Ovary (tissue), 3 donors: Measurements from ENCODE around the gene COPS9.

Experiments
- EP300 ChIP-seq: sonication (generic); formaldehyde crosslinking; IDR thresholded peaks from one replicate; pipeline ENCODE4 v1.6.1; 2017; ENCODE audit warnings: antibody characterized with exemption
- POLR2A ChIP-seq: fragments of 450-650 bp; IDR thresholded peaks from one replicate; pipeline ENCODE4 v1.6.1; 2017; ENCODE audit warnings: antibody characterized with exemption, mild to moderate bottlenecking, moderate library complexity
- TF ChIP-seq, protein P1 (sequence below), 3 donors: fragments of 450-650 bp in 2 of 3; fragments of 200-600 bp in 1 of 3; IDR thresholded peaks; one replicate each; pipeline versions ENCODE4 v1.5.1 to v1.8.0; 2016 to 2022; ENCODE audit warnings: antibody characterized with exemption in 3 of 3, mild to moderate bottlenecking in 1 of 3
- donor health status: DM: no; HTN: no; CAD: no.

- TF ChIP-seq POLR2A (no peak), EP300 (no peak)
- TF ChIP-seq, protein P1, sequence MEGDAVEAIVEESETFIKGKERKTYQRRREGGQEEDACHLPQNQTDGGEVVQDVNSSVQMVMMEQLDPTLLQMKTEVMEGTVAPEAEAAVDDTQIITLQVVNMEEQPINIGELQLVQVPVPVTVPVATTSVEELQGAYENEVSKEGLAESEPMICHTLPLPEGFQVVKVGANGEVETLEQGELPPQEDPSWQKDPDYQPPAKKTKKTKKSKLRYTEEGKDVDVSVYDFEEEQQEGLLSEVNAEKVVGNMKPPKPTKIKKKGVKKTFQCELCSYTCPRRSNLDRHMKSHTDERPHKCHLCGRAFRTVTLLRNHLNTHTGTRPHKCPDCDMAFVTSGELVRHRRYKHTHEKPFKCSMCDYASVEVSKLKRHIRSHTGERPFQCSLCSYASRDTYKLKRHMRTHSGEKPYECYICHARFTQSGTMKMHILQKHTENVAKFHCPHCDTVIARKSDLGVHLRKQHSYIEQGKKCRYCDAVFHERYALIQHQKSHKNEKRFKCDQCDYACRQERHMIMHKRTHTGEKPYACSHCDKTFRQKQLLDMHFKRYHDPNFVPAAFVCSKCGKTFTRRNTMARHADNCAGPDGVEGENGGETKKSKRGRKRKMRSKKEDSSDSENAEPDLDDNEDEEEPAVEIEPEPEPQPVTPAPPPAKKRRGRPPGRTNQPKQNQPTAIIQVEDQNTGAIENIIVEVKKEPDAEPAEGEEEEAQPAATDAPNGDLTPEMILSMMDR (IDR thresholded peaks at IDR 0.05), result no peak
Observed at GRCh38 chr2:240168546-240169361, 32.6 kb upstream of the COPS9 start.
